ENCODE measurements around the gene TFDP2. TPM values are rescaled to one million over a fixed set of nuclear protein-coding genes. Genes with fewer than 3 reads are reported as not detected.

TFDP2 gene
- total and polyA plus RNA-seq, 2 experiments from 2014 or later = 26.8 to 55.4 TPM

GRCh38 chr3:142029791-142030190, 119.6 kb downstream of the TFDP2 start:
- TF ChIP-seq EZH2 (IDR thresholded peaks at IDR 0.05; ENCODE audit: insufficient read depth, poor library complexity, severe bottlenecking) (no peak), EZH2phosphoT487 (IDR thresholded peaks at IDR 0.05; ENCODE audit: insufficient read depth, low read depth) (no peak)
- WGBS, 2 experiments (ENCODE audit: low coverage in 1 of 2, low lambda C conversion rate in 2 of 2, missing lambda C conversion rate in 2 of 2) = 82 to 87% methylated on average over 5 of the region's 5 CpGs
- H3K9me3 ChIP-seq (ENCODE audit: low read depth) = no peaks in the 10 kb centered on the region

GRCh38 chr3:142029052-142029642, 120.2 kb downstream of the TFDP2 start:
- Histone ChIP-seq H3K4me3 (no peak overlapping the region), H3K9ac (no peak overlapping the region), H3K27me3 (replicated peaks; ENCODE audit: insufficient read depth) (no peaks in the 10 kb centered on the region), H3K4me2 (ENCODE audit: unreplicated experiment) (peak overlapping the region; percentile 88), H3K9me2 (ENCODE audit: insufficient read depth) (no peaks in the 10 kb centered on the region), H3K79me2 (ENCODE audit: insufficient read depth) (no peaks in the 10 kb centered on the region), H3K9me3 (ENCODE audit: low read depth) (no peaks in the 10 kb centered on the region), H3K4me1 (ENCODE audit: insufficient read depth) (peaks cover 12% of the 10 kb centered on the region; the same call in 1 of the 2 replicates), H2AFZ (peak overlapping the region; percentile 62; the same call in 1 of the 2 replicates), H3F3A (ENCODE audit: insufficient read depth) (no peaks in the 10 kb centered on the region; the same call in 1 of the 2 replicates), H3K36me3 (ENCODE audit: low read depth) (no peaks in the 10 kb centered on the region), H4K20me1 (ENCODE audit: insufficient read depth) (no peaks in the 10 kb centered on the region), H3K27ac (no peak overlapping the region)
- 18 to 19% methylated on average over 3 of the region's 3 CpGs for WGBS, 2 experiments (ENCODE audit: low coverage in 1 of 2, low lambda C conversion rate in 2 of 2, missing lambda C conversion rate in 2 of 2)
- in situ Hi-C loops (cut with MboI) = no loop called here
- no peak for DNase-seq
- no peak for TF ChIP-seq EZH2phosphoT487 (IDR thresholded peaks at IDR 0.05; ENCODE audit: insufficient read depth, low read depth)
- no peak for TF ChIP-seq EZH2 (IDR thresholded peaks at IDR 0.05; ENCODE audit: insufficient read depth, poor library complexity, severe bottlenecking)

More at GRCh38 chr3:142029791-142030190, 119.6 kb downstream of the TFDP2 start:
- Histone ChIP-seq H3K27ac (no peak overlapping the region), H2AFZ (no peak overlapping the region), H3K36me3 (ENCODE audit: low read depth) (no peaks in the 10 kb centered on the region), H3K9ac (no peak overlapping the region), H3F3A (ENCODE audit: insufficient read depth) (no peaks in the 10 kb centered on the region; the same call in 1 of the 2 replicates), H3K4me3 (no peak overlapping the region), H4K20me1 (ENCODE audit: insufficient read depth) (no peaks in the 10 kb centered on the region), H3K4me2 (ENCODE audit: unreplicated experiment) (no peak overlapping the region), H3K9me2 (ENCODE audit: insufficient read depth) (no peaks in the 10 kb centered on the region), H3K27me3 (replicated peaks; ENCODE audit: insufficient read depth) (no peaks in the 10 kb centered on the region), H3K4me1 (ENCODE audit: insufficient read depth) (peaks cover 12% of the 10 kb centered on the region; the same call in 1 of the 2 replicates), H3K79me2 (ENCODE audit: insufficient read depth) (no peaks in the 10 kb centered on the region)
- DNase-seq = no peak
- in situ Hi-C loops (cut with MboI) = no loop called here

GRCh38 chr3:142028243-142028777, 121.0 kb downstream of the TFDP2 start:
- no peaks in the 10 kb centered on the region for H4K20me1 ChIP-seq (ENCODE audit: insufficient read depth)
- peak overlapping the region; percentile 88 for H3K4me2 ChIP-seq (ENCODE audit: unreplicated experiment)
- H3K36me3 ChIP-seq (ENCODE audit: low read depth) = no peaks in the 10 kb centered on the region
- TF ChIP-seq EZH2 (IDR thresholded peaks at IDR 0.05; ENCODE audit: insufficient read depth, poor library complexity, severe bottlenecking) (no peak), EZH2phosphoT487 (IDR thresholded peaks at IDR 0.05; ENCODE audit: insufficient read depth, low read depth) (no peak)
- H3K9me2 ChIP-seq (ENCODE audit: insufficient read depth) = no peaks in the 10 kb centered on the region
- no peaks in the 10 kb centered on the region for H3K79me2 ChIP-seq (ENCODE audit: insufficient read depth)
- H3K27me3 ChIP-seq (replicated peaks; ENCODE audit: insufficient read depth) = no peaks in the 10 kb centered on the region
- peak; percentile 80 for DNase-seq
- H2AFZ ChIP-seq = peak overlapping the region; percentile 66
- H3K4me1 ChIP-seq (ENCODE audit: insufficient read depth) = peaks cover 12% of the 10 kb centered on the region; the same call in 1 of the 2 replicates
- no peaks in the 10 kb centered on the region; the same call in 1 of the 2 replicates for H3F3A ChIP-seq (ENCODE audit: insufficient read depth)
- H3K9me3 ChIP-seq (ENCODE audit: low read depth) = no peaks in the 10 kb centered on the region
- in situ Hi-C loops (cut with MboI) = no loop called here
- 0 out of 2 replicates have a peak overlapping the region, but pooled peaks have one; percentile 6 for H3K27ac ChIP-seq
- peak overlapping the region; percentile 75 for H3K4me3 ChIP-seq
- H3K9ac ChIP-seq = peak overlapping the region; percentile 58
- WGBS, 2 experiments (ENCODE audit: low coverage in 1 of 2, low lambda C conversion rate in 2 of 2, missing lambda C conversion rate in 2 of 2) = 5 to 6% methylated on average over 4 of the region's 4 CpGs

GRCh38 chr3:142027735-142028134, 121.6 kb downstream of the TFDP2 start:
- no peaks in the 10 kb centered on the region for H3K36me3 ChIP-seq (ENCODE audit: low read depth)
- H3K4me3 ChIP-seq = peak overlapping the region; percentile 75
- no peaks in the 10 kb centered on the region for H3K79me2 ChIP-seq (ENCODE audit: insufficient read depth)
- peak; percentile 75 for DNase-seq
- in situ Hi-C loops (cut with MboI) = no loop called here
- peak overlapping the region; percentile 66 for H2AFZ ChIP-seq
- 0 to 2% methylated on average over 2 of the region's 2 CpGs for WGBS, 2 experiments (ENCODE audit: low coverage in 1 of 2, low lambda C conversion rate in 2 of 2, missing lambda C conversion rate in 2 of 2)
- H3K9ac ChIP-seq = peak overlapping the region; percentile 58
- H3K4me2 ChIP-seq (ENCODE audit: unreplicated experiment) = peak overlapping the region; percentile 88
- no peaks in the 10 kb centered on the region for H3K9me3 ChIP-seq (ENCODE audit: low read depth)
- no peaks in the 10 kb centered on the region for H3K27me3 ChIP-seq (replicated peaks; ENCODE audit: insufficient read depth)
- TF ChIP-seq EZH2phosphoT487 (IDR thresholded peaks at IDR 0.05; ENCODE audit: insufficient read depth, low read depth) (no peak), EZH2 (IDR thresholded peaks at IDR 0.05; ENCODE audit: insufficient read depth, poor library complexity, severe bottlenecking) (no peak)
- H3F3A ChIP-seq (ENCODE audit: insufficient read depth) = no peaks in the 10 kb centered on the region; the same call in 1 of the 2 replicates
- no peaks in the 10 kb centered on the region for H3K9me2 ChIP-seq (ENCODE audit: insufficient read depth)
- H3K4me1 ChIP-seq (ENCODE audit: insufficient read depth) = peaks cover 12% of the 10 kb centered on the region; the same call in 1 of the 2 replicates
- no peaks in the 10 kb centered on the region for H4K20me1 ChIP-seq (ENCODE audit: insufficient read depth)
- 0 out of 2 replicates have a peak overlapping the region, but pooled peaks have one; percentile 6 for H3K27ac ChIP-seq

All from GM23248 (cell line).